SK-N-SH (cell line): ENCODE data around the gene COL4A2. TPM values are rescaled to one million over a fixed set of nuclear protein-coding genes. Genes with fewer than 3 reads are reported as not detected.

ENCODE experiments used
- CTCF ChIA-PET: fragments of 300-600, 350-600 bp; formaldehyde crosslinking; extraction: SDS; loops from one replicate; lab custom pipeline; 2021; lab: Yijun Ruan, JAX
- POLR2A ChIA-PET: fragments of 350-600 bp; sonication (Branson Sonifier 250); formaldehyde crosslinking; extraction: SDS; loops from one replicate; lab custom pipeline; 2020; ENCODE audit warnings: antibody characterized with exemption, inconsistent platforms; lab: Yijun Ruan, JAX
- DNase-seq: peaks from one replicate; pipeline ENCODE4 v3.0.0; 2012
- H2AFZ ChIP-seq: fragments of 200-600 bp; sonication (generic); 2 replicates; pipeline ENCODE4 v1.8.1; 2016; ENCODE audit warnings: antibody characterized with exemption, mild to moderate bottlenecking, low read depth
- H3F3A ChIP-seq: fragments of 200-600 bp; sonication (generic); replicated peaks from 2 replicates; pipeline ENCODE3; 2016; ENCODE audit warnings: antibody characterized with exemption, mild to moderate bottlenecking; ENCODE audit not compliant: insufficient read depth
- H3K27ac ChIP-seq, 2 experiments: fragments of 200-500 bp in 1 of 2; fragments of 200-600 bp in 1 of 2; sonication (Bioruptor generic) in 1 of 2; sonication (generic), shearing (Covaris generic) in 1 of 2; 2 replicates each; pipeline versions ENCODE4 v1.5.1 to v1.6.1; 2014 to 2016; ENCODE audit warnings: low read depth in 2 of 2, inconsistent platforms in 1 of 2, low read length in 1 of 2, mild to moderate bottlenecking in 1 of 2, mixed read lengths in 1 of 2
- H3K27me3 ChIP-seq: fragments of 200-600 bp; sonication (generic), shearing (Covaris generic); 2 replicates; pipeline ENCODE4 v1.6.1; 2016; ENCODE audit warnings: mixed run types; ENCODE audit not compliant: insufficient read depth
- H3K36me3 ChIP-seq, 2 experiments: fragments of 200-500 bp in 1 of 2; fragments of 200-600 bp in 1 of 2; sonication (Bioruptor generic) in 1 of 2; sonication (generic) in 1 of 2; replicated peaks in 1 of 2; 2 replicates each; pipeline versions ENCODE3 to v1.5.1; 2014 to 2016; ENCODE audit warnings: low read length in 1 of 2, mild to moderate bottlenecking in 1 of 2; ENCODE audit not compliant: insufficient read depth in 2 of 2, control insufficient read depth in 1 of 2
- H3K4me1 ChIP-seq, 2 experiments: fragments of 200-500 bp in 1 of 2; fragments of 200-600 bp in 1 of 2; sonication (Bioruptor generic) in 1 of 2; sonication (generic), shearing (Covaris generic) in 1 of 2; 2 replicates each; pipeline versions ENCODE4 v1.5.1 to v1.6.1; 2014 to 2016; ENCODE audit warnings: low read depth in 1 of 2, low read length in 1 of 2, mixed run types in 1 of 2; ENCODE audit not compliant: insufficient read depth in 2 of 2, control insufficient read depth in 1 of 2
- H3K4me2 ChIP-seq: fragments of 200-600 bp; sonication (generic), shearing (Covaris generic); 2 replicates; pipeline ENCODE4 v1.6.1; 2017; ENCODE audit warnings: mixed run types
- H3K4me3 ChIP-seq, 2 experiments: fragments of 200-500 bp in 1 of 2; fragments of 200-600 bp in 1 of 2; sonication (Bioruptor generic) in 1 of 2; sonication (generic), shearing (Covaris generic) in 1 of 2; 2 replicates each; pipeline versions ENCODE4 v1.5.1 to v1.8.1; 2014 to 2016; ENCODE audit warnings: low read depth in 2 of 2, inconsistent platforms in 1 of 2, low read length in 1 of 2, mild to moderate bottlenecking in 1 of 2, mixed read lengths in 1 of 2, moderate library complexity in 1 of 2
- H3K79me2 ChIP-seq: fragments of 200-600 bp; sonication (generic); 2 replicates; pipeline ENCODE4 v1.8.1; 2017; ENCODE audit warnings: mild to moderate bottlenecking; ENCODE audit not compliant: insufficient read depth
- H3K9ac ChIP-seq: fragments of 200-600 bp; sonication (generic); 2 replicates; pipeline ENCODE4 v1.6.1; 2017; ENCODE audit warnings: mixed run types
- H3K9me2 ChIP-seq: fragments of 200-600 bp; sonication (generic); 2 replicates; pipeline ENCODE4 v1.6.1; 2017; ENCODE audit warnings: mixed run types
- H3K9me3 ChIP-seq: fragments of 200-600 bp; sonication (generic); 2 replicates; pipeline ENCODE4 v1.6.1; 2017; ENCODE audit warnings: mixed run types, mild to moderate bottlenecking, moderate library complexity
- H4K20me1 ChIP-seq: fragments of 200-600 bp; sonication (generic); 2 replicates; pipeline ENCODE4 v1.6.1; 2017; ENCODE audit warnings: mild to moderate bottlenecking, mixed run types; ENCODE audit not compliant: insufficient read depth
- CTCF ChIP-seq: fragments of 200-600 bp; sonication (generic); IDR thresholded peaks from 2 replicates; pipeline ENCODE4 v1.6.1; 2017; ENCODE audit warnings: antibody characterized with exemption, mild to moderate bottlenecking, moderate library complexity
- ELF1 ChIP-seq: IDR thresholded peaks from 2 replicates; pipeline ENCODE4 v1.4.0; 2012
- EP300 ChIP-seq, 2 experiments: IDR thresholded peaks; 2 replicates each; pipeline versions ENCODE4 v1.4.0 to v1.6.1; 2012; ENCODE audit warnings: borderline replicate concordance in 1 of 2, low read depth in 1 of 2, low read length in 1 of 2
- FOSL2 ChIP-seq: IDR thresholded peaks from 2 replicates; pipeline ENCODE4 v1.4.0; 2012; ENCODE audit warnings: low read depth, mild to moderate bottlenecking, moderate library complexity, borderline replicate concordance
- FOXJ3 ChIP-seq: sonication (generic); formaldehyde crosslinking; IDR thresholded peaks from 2 replicates; pipeline ENCODE4 v1.5.1; 2020; ENCODE audit warnings: mild to moderate bottlenecking, missing genetic modification reagents
- GATA2 ChIP-seq: sonication (generic); formaldehyde crosslinking; IDR thresholded peaks from 2 replicates; pipeline ENCODE4 v1.5.0; 2020; ENCODE audit warnings: mild to moderate bottlenecking, missing genetic modification reagents
- MAX ChIP-seq: IDR thresholded peaks from 2 replicates; pipeline ENCODE4 v1.4.0; 2012; ENCODE audit warnings: low read depth
- MXI1 ChIP-seq: IDR thresholded peaks from 2 replicates; pipeline ENCODE4 v1.6.1; 2012; ENCODE audit warnings: mild to moderate bottlenecking, low read depth, low read length, improper control_type of control experiment
- NFIC ChIP-seq: IDR thresholded peaks from 2 replicates; pipeline ENCODE4 v1.4.0; 2012; ENCODE audit warnings: borderline replicate concordance
- PBX3 ChIP-seq: IDR thresholded peaks from 2 replicates; pipeline ENCODE4; 2012
- RAD21 ChIP-seq: IDR thresholded peaks from 2 replicates; pipeline ENCODE4 v1.6.1; 2012; ENCODE audit warnings: mild to moderate bottlenecking, low read length
- RCOR1 ChIP-seq: fragments of 150-350 bp; IDR thresholded peaks from 2 replicates; pipeline ENCODE4 v1.6.1; 2017; ENCODE audit warnings: antibody characterized with exemption, low read length
- TCF12 ChIP-seq: IDR thresholded peaks from 2 replicates; pipeline ENCODE4 v1.4.0; 2012
- TEAD4 ChIP-seq: IDR thresholded peaks from 2 replicates; pipeline ENCODE4 v1.4.0; 2012; ENCODE audit warnings: mild to moderate bottlenecking, borderline replicate concordance; ENCODE audit not compliant: insufficient read depth
- USF1 ChIP-seq: IDR thresholded peaks from 2 replicates; pipeline ENCODE4 v1.4.0; 2012; ENCODE audit warnings: low read depth, borderline replicate concordance
- ZBTB33 ChIP-seq: IDR thresholded peaks from 2 replicates; pipeline ENCODE4 v1.4.0; 2012; ENCODE audit warnings: low read depth, borderline replicate concordance
- WGBS: methylation state at CpG from one replicate; pipeline ENCODE4 v1.1.6; 2017; ENCODE audit warnings: low lambda C conversion rate; 5-methylcytosine and 5-hydroxymethylcytosine counted together
- polyA plus RNA-seq, 3 experiments: library from polyadenylated mRNA; depleted of rRNA; stranded (reverse); fragments of >200 nt; gene quantifications; 2 replicates each; pipeline ENCODE4 v1.2.3, GENCODE V29; 2012

COL4A2 gene
- polyA plus RNA-seq, 1 of the 3 experiments (the other 2 are of a cell fraction): 137 TPM

GRCh38 chr13:110432522-110432921 is 125.4 kb downstream of the COL4A2 start:
- no peak overlapping the region for H3K4me3 ChIP-seq
- peaks cover 8% of the 10 kb centered on the region for H3F3A ChIP-seq
- H3K4me2 ChIP-seq: no peak overlapping the region
- no peaks in the 10 kb centered on the region for H3K9me3 ChIP-seq
- peaks cover 0 to 26% of the 10 kb centered on the region in 2 experiments; a peak in 2 of 4 replicates for H3K4me1 ChIP-seq
- ChIA-PET POLR2A (interaction anchor here (0.6 to 1.2 kb wide), 3 partner anchors 23 to 126 kb away, joined by 3 to 4 read pairs (median 3); partner anchors contain the start of genes COL4A1 and COL4A2), CTCF (interaction anchor here (0.7 to 2.7 kb wide), 6 partner anchors 11 to 211 kb away, joined by 3 to 14 read pairs (median 3); partner anchors contain the start of genes COL4A1 and COL4A2)
- H3K9ac ChIP-seq: no peak overlapping the region
- no peaks in the 10 kb centered on the region for H3K27me3 ChIP-seq
- no peaks in the 10 kb centered on the region for H3K9me2 ChIP-seq
- peak; percentile 75 for DNase-seq
- H4K20me1 ChIP-seq: no peaks in the 10 kb centered on the region
- H2AFZ ChIP-seq: no peak overlapping the region
- peaks cover 34 to 73% of the 10 kb centered on the region in 2 experiments for H3K36me3 ChIP-seq
- no peaks in the 10 kb centered on the region for H3K79me2 ChIP-seq
- TF ChIP-seq GATA2 (CRISPR knock-in tag) (peak; percentile 86), USF1 (no peak), FOSL2 (no peak), ELF1 (no peak), TCF12 (no peak), TEAD4 (no peak), RCOR1 (peak; percentile 67), MAX (no peak), MXI1 (0 out of 2 replicates have a peak, but pooled peaks have one; percentile 22), EP300 (IDR thresholded peaks at IDR 0.05; ENCODE audit: borderline replicate concordance in 1 of 2, low read depth in 1 of 2, low read length in 1 of 2) (peak in 1 of 2 experiments; percentile 85; a peak in 2 of 4 replicates), PBX3 (no peak)
- 64% methylated on average over 3 of the region's 3 CpGs for WGBS
- peak overlapping the region in 1 of 2 experiments; percentile 81; a peak in 3 of 4 replicates for H3K27ac ChIP-seq

- ChIA-PET CTCF (interaction anchor here (0.6 to 2.7 kb wide), 8 partner anchors 21 to 211 kb away, joined by 3 to 14 read pairs (median 3); partner anchors contain the start of genes COL4A1 and COL4A2), POLR2A (interaction anchor here (0.6 to 1.2 kb wide), 2 partner anchors 23 to 127 kb away, joined by 3 read pairs; partner anchors contain the start of genes COL4A1 and COL4A2)
- WGBS: 61% methylated on average over 3 of the region's 14 CpGs
- Histone ChIP-seq H3K9me3 (no peaks in the 10 kb centered on the region), H3K9me2 (no peaks in the 10 kb centered on the region), H3F3A (peaks cover 8% of the 10 kb centered on the region), H3K4me1 (peaks cover 0 to 26% of the 10 kb centered on the region in 2 experiments; a peak in 2 of 4 replicates), H3K36me3 (peaks cover 38 to 78% of the 10 kb centered on the region in 2 experiments), H3K79me2 (no peaks in the 10 kb centered on the region), H3K27ac (peak overlapping the region in 1 of 2 experiments; percentile 81; a peak in 3 of 4 replicates), H3K27me3 (no peaks in the 10 kb centered on the region), H3K4me3 (no peak overlapping the region), H3K4me2 (peak overlapping the region; percentile 12; the same call in 1 of the 2 replicates), H4K20me1 (no peaks in the 10 kb centered on the region), H2AFZ (no peak overlapping the region), H3K9ac (no peak overlapping the region)
- DNase-seq: peak; percentile 81
- TF ChIP-seq ZBTB33 (no peak), PBX3 (no peak), FOXJ3 (CRISPR knock-in tag) (peak; percentile 56; the same call in 1 of the 2 replicates), RAD21 (no peak), TEAD4 (no peak), CTCF (no peak), NFIC (0 out of 2 replicates have a peak, but pooled peaks have one; percentile 34)
Observed at GRCh38 chr13:110433014-110433413, 125.9 kb downstream of the COL4A2 start.
